ENCODE measurements around the gene PAK1IP1. TPM values are rescaled to one million over a fixed set of nuclear protein-coding genes. Genes with fewer than 3 reads are reported as not detected.

The PAK1IP1 gene
- total RNA-seq, 1 experiment from 2014 or later, result 25.9 TPM

DNA sequence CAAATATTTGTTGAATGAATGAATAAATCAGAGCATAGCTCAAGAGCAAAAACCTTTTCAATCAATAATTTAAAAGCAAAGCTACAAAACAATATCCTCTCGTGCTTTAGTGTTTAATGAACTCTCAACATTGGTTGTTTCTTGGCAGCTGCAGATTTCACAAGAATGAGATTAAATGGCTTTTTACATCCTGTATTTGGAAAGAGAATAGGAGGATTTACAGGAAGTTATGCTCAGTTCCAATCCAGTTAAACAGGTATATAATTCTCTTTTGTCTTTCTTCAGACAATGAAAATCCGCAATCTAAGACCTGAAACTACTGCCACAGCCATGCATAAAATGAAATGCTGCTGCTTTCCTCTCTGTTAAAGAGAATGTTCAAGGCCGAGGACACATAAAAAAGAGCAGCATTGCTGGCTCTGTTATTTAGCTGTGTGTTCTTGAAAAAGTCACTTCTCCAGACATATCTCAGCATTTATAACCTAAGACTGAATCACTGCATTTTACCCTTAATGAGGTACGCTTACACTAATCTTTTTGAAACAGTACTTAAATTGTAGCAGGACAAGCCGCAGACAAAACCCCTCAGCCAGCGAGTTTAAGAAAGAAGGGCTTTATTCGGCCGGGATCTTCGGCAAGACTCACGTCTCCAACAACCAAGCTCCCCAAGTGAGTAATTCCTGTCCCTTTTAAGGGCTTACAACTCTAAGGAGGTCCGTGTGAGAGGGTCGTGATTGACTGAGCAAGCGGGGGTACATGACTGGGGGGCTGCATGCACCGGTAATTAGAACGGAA, 3.9 kb upstream of the PAK1IP1 start:
- no peaks in the 10 kb centered on the region for H3K9me3 ChIP-seq
- no peaks in the 10 kb centered on the region for H3K27me3 Mint-ChIP-seq (ENCODE audit: insufficient read depth, unreplicated experiment)
- no peak overlapping the region for H3K4me3 Mint-ChIP-seq (ENCODE audit: unreplicated experiment)
- no peak for DNase-seq
- H3K9me3 Mint-ChIP-seq (ENCODE audit: unreplicated experiment), result no peaks in the 10 kb centered on the region
- CTCF ChIA-PET, result interaction anchor here (1.2 kb wide), 1 partner anchor 212 kb away, joined by 4 read pairs; no protein-coding TSS in a partner anchor
- TF ChIP-seq, protein P1, sequence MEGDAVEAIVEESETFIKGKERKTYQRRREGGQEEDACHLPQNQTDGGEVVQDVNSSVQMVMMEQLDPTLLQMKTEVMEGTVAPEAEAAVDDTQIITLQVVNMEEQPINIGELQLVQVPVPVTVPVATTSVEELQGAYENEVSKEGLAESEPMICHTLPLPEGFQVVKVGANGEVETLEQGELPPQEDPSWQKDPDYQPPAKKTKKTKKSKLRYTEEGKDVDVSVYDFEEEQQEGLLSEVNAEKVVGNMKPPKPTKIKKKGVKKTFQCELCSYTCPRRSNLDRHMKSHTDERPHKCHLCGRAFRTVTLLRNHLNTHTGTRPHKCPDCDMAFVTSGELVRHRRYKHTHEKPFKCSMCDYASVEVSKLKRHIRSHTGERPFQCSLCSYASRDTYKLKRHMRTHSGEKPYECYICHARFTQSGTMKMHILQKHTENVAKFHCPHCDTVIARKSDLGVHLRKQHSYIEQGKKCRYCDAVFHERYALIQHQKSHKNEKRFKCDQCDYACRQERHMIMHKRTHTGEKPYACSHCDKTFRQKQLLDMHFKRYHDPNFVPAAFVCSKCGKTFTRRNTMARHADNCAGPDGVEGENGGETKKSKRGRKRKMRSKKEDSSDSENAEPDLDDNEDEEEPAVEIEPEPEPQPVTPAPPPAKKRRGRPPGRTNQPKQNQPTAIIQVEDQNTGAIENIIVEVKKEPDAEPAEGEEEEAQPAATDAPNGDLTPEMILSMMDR (IDR thresholded peaks at IDR 0.05; ENCODE audit: insufficient read depth in 1 of 2, low read depth in 1 of 2, low read length in 1 of 2, severe bottlenecking in 1 of 2, unreplicated experiment in 1 of 2), result no peak
- H3K36me3 Mint-ChIP-seq (ENCODE audit: insufficient read depth, unreplicated experiment), result peaks cover 10% of the 10 kb centered on the region
- POLR2A ChIA-PET, result no interaction called here
- H3K4me1 Mint-ChIP-seq (ENCODE audit: low read depth, unreplicated experiment), result no peaks in the 10 kb centered on the region
- no peak overlapping the region for H3K4me3 ChIP-seq (ENCODE audit: low read depth, low read length)
- H3K27ac Mint-ChIP-seq (ENCODE audit: unreplicated experiment), result peak overlapping the region; percentile 55
- H3K36me3 ChIP-seq (ENCODE audit: control insufficient read depth, insufficient read depth, low read length), result no peaks in the 10 kb centered on the region
- intact Hi-C loops (cut with micrococcal nuclease; ENCODE audit: unreplicated experiment), result loop anchor here (10.0 kb wide), 1 partner anchor 106 kb away; no protein-coding TSS in a partner anchor
- BruUV-seq (replicated peaks), result no TSS peak
- peaks cover under 1% of the 10 kb centered on the region; the same call in 1 of the 2 replicates for H3K4me1 ChIP-seq
- no peaks in the 10 kb centered on the region for H3K27me3 ChIP-seq (replicated peaks; ENCODE audit: control insufficient read depth, insufficient read depth, low read length)

- Histone ChIP-seq H3K4me3 (ENCODE audit: low read depth, low read length) (peak overlapping the region; percentile 46), H3K36me3 (ENCODE audit: control insufficient read depth, insufficient read depth, low read length) (no peaks in the 10 kb centered on the region), H3K4me1 (peaks cover 7% of the 10 kb centered on the region; the same call in 1 of the 2 replicates), H3K9me3 (no peaks in the 10 kb centered on the region), H3K27me3 (replicated peaks; ENCODE audit: control insufficient read depth, insufficient read depth, low read length) (no peaks in the 10 kb centered on the region)
- POLR2A ChIA-PET, result interaction anchor here (0.5 kb wide), 1 partner anchor 82 kb away, joined by 3 read pairs; no protein-coding TSS in a partner anchor
- peaks cover 19% of the 10 kb centered on the region for H3K36me3 Mint-ChIP-seq (ENCODE audit: insufficient read depth, unreplicated experiment)
- TF ChIP-seq, protein P1 (IDR thresholded peaks at IDR 0.05; ENCODE audit: insufficient read depth in 1 of 2, low read depth in 1 of 2, low read length in 1 of 2, severe bottlenecking in 1 of 2, unreplicated experiment in 1 of 2), result no peak
- no peaks in the 10 kb centered on the region for H3K4me1 Mint-ChIP-seq (ENCODE audit: low read depth, unreplicated experiment)
- DNase-seq, result no peak
- no peaks in the 10 kb centered on the region for H3K9me3 Mint-ChIP-seq (ENCODE audit: unreplicated experiment)
- peak overlapping the region; percentile 86 for H3K4me3 Mint-ChIP-seq (ENCODE audit: unreplicated experiment)
- no peaks in the 10 kb centered on the region for H3K27me3 Mint-ChIP-seq (ENCODE audit: insufficient read depth, unreplicated experiment)
- intact Hi-C loops (cut with micrococcal nuclease; ENCODE audit: unreplicated experiment), result loop anchor here (10.0 kb wide), 1 partner anchor 108 kb away; no protein-coding TSS in a partner anchor
- BruUV-seq (replicated peaks), result no TSS peak
- peak overlapping the region; percentile 99 for H3K27ac Mint-ChIP-seq (ENCODE audit: unreplicated experiment)
- CTCF ChIA-PET, result no interaction called here
Observed at GRCh38 chr6:10692965-10693538, 1.7 kb upstream of the PAK1IP1 start.

- Histone ChIP-seq H3K4me1 (peaks cover 7% of the 10 kb centered on the region; the same call in 1 of the 2 replicates), H3K27me3 (replicated peaks; ENCODE audit: control insufficient read depth, insufficient read depth, low read length) (no peaks in the 10 kb centered on the region), H3K4me3 (ENCODE audit: low read depth, low read length) (peak overlapping the region; percentile 46), H3K36me3 (ENCODE audit: control insufficient read depth, insufficient read depth, low read length) (no peaks in the 10 kb centered on the region), H3K9me3 (no peaks in the 10 kb centered on the region)
- peak overlapping the region; percentile 99 for H3K27ac Mint-ChIP-seq (ENCODE audit: unreplicated experiment)
- no peaks in the 10 kb centered on the region for H3K4me1 Mint-ChIP-seq (ENCODE audit: low read depth, unreplicated experiment)
- ChIA-PET CTCF (interaction anchor here (0.6 to 1.1 kb wide), 7 partner anchors 19 to 128 kb away, joined by 3 to 7 read pairs (median 4); partner anchors contain the start of gene TMEM14C), POLR2A (interaction anchor here (0.6 to 1.5 kb wide), 16 partner anchors 27 to 1857 kb away, joined by 3 to 21 read pairs (median 5); partner anchors contain the start of genes TMEM14B and TMEM14C)
- BruUV-seq (replicated peaks), result TSS peak; percentile 79
- intact Hi-C loops (cut with micrococcal nuclease; ENCODE audit: unreplicated experiment), result loop anchor here (1.0 to 10.0 kb wide), 5 partner anchors 27 to 184 kb away; partner anchors contain the start of gene TMEM14B
- H3K9me3 Mint-ChIP-seq (ENCODE audit: unreplicated experiment), result no peaks in the 10 kb centered on the region
- H3K36me3 Mint-ChIP-seq (ENCODE audit: insufficient read depth, unreplicated experiment), result peaks cover 32% of the 10 kb centered on the region
- DNase-seq, result no peak
- H3K27me3 Mint-ChIP-seq (ENCODE audit: insufficient read depth, unreplicated experiment), result no peaks in the 10 kb centered on the region
- TF ChIP-seq, protein P1 (IDR thresholded peaks at IDR 0.05; ENCODE audit: insufficient read depth in 1 of 2, low read depth in 1 of 2, low read length in 1 of 2, severe bottlenecking in 1 of 2, unreplicated experiment in 1 of 2), result no peak
- H3K4me3 Mint-ChIP-seq (ENCODE audit: unreplicated experiment), result peak overlapping the region; percentile 86
Observed at GRCh38 chr6:10695086-10695657, 400 bp downstream of the PAK1IP1 start.
